IMR-90 (cell line): Measurements from ENCODE around the gene C14orf39.

Source experiments
- BHLHE40 ChIP-seq: fragments of 150-350 bp; IDR thresholded peaks from 2 replicates; pipeline ENCODE4 v1.6.1; 2016; ENCODE audit warnings: mild to moderate bottlenecking, low read depth, low read length
- CEBPB ChIP-seq: IDR thresholded peaks from 2 replicates; pipeline ENCODE4 v1.6.1; 2012; ENCODE audit warnings: low read depth, low read length, improper control_type of control experiment
- FOS ChIP-seq: fragments of 150-350 bp; IDR thresholded peaks from 2 replicates; pipeline ENCODE4 v1.6.1; 2016; ENCODE audit warnings: low read depth, low read length
- MXI1 ChIP-seq: IDR thresholded peaks from 2 replicates; pipeline ENCODE4 v1.6.1; 2012; ENCODE audit warnings: low read depth, mild to moderate bottlenecking, low read length, moderate library complexity, borderline replicate concordance
- POLR2A ChIP-seq: IDR thresholded peaks from 2 replicates; pipeline ENCODE4 v1.6.1; 2012; ENCODE audit warnings: mild to moderate bottlenecking, low read depth, low read length
- RAD21 ChIP-seq: IDR thresholded peaks from 2 replicates; pipeline ENCODE4 v1.6.1; 2012; ENCODE audit warnings: low read length, improper control_type of control experiment
- RCOR1 ChIP-seq: IDR thresholded peaks from 2 replicates; pipeline ENCODE4 v1.6.1; 2012; ENCODE audit warnings: mild to moderate bottlenecking, low read length, improper control_type of control experiment; ENCODE audit not compliant: insufficient replicate concordance
- RFX5 ChIP-seq: IDR thresholded peaks from 2 replicates; pipeline ENCODE4 v1.8.0; 2012; ENCODE audit warnings: low read depth, mild to moderate bottlenecking, low read length, moderate library complexity
- SMC3 ChIP-seq: fragments of 150-350 bp; IDR thresholded peaks from 2 replicates; pipeline ENCODE4 v1.6.1; 2016; ENCODE audit warnings: low read depth, mild to moderate bottlenecking, antibody characterized with exemption, low read length, moderate library complexity
- TF ChIP-seq, protein P1 (sequence below): conservative IDR thresholded peaks from 2 replicates; pipeline ENCODE4 v1.5.1; 2012; ENCODE audit warnings: mild to moderate bottlenecking, low read depth, low read length, improper control_type of control experiment
- TF ChIP-seq, protein P2 (sequence below): fragments of 150-350 bp; IDR thresholded peaks from 2 replicates; pipeline ENCODE4 v1.6.1; 2017; ENCODE audit warnings: mild to moderate bottlenecking, antibody characterized with exemption, low read length, low read depth

DNA sequence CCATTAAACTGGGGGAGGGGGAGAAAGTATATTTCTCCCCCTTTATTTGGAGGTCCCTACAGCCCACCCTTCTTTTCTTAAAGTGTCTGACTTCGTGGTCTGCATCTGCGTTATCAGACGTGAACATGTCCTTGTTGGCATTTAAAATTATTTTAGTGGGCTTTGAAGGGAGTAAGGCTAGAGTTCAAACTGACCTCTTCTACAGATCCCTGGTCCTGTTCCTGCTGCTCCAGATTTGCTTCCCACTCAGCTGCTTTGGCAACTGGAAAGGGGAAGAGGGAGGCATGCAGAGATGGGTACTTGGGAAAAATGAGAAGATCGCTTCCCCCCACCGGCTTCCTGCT lies 22.5 kb upstream of the C14orf39 start:
- TF ChIP-seq, protein P1, sequence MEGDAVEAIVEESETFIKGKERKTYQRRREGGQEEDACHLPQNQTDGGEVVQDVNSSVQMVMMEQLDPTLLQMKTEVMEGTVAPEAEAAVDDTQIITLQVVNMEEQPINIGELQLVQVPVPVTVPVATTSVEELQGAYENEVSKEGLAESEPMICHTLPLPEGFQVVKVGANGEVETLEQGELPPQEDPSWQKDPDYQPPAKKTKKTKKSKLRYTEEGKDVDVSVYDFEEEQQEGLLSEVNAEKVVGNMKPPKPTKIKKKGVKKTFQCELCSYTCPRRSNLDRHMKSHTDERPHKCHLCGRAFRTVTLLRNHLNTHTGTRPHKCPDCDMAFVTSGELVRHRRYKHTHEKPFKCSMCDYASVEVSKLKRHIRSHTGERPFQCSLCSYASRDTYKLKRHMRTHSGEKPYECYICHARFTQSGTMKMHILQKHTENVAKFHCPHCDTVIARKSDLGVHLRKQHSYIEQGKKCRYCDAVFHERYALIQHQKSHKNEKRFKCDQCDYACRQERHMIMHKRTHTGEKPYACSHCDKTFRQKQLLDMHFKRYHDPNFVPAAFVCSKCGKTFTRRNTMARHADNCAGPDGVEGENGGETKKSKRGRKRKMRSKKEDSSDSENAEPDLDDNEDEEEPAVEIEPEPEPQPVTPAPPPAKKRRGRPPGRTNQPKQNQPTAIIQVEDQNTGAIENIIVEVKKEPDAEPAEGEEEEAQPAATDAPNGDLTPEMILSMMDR, result no peak
- TF ChIP-seq POLR2A (no peak), RFX5 (no peak), CEBPB (no peak), BHLHE40 (no peak), MXI1 (no peak), SMC3 (no peak), RCOR1 (no peak), RAD21 (no peak), FOS (no peak)
- TF ChIP-seq, protein P2, sequence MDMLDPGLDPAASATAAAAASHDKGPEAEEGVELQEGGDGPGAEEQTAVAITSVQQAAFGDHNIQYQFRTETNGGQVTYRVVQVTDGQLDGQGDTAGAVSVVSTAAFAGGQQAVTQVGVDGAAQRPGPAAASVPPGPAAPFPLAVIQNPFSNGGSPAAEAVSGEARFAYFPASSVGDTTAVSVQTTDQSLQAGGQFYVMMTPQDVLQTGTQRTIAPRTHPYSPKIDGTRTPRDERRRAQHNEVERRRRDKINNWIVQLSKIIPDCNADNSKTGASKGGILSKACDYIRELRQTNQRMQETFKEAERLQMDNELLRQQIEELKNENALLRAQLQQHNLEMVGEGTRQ, result no peak
